ENCODE results near the gene SPECC1L. TPM values are rescaled to one million over a fixed set of nuclear protein-coding genes. Genes with fewer than 3 reads are reported as not detected.

Gene SPECC1L
- total RNA-seq, 2 donors from 2014 or later, result 39.6 to 63.2 TPM

DNA sequence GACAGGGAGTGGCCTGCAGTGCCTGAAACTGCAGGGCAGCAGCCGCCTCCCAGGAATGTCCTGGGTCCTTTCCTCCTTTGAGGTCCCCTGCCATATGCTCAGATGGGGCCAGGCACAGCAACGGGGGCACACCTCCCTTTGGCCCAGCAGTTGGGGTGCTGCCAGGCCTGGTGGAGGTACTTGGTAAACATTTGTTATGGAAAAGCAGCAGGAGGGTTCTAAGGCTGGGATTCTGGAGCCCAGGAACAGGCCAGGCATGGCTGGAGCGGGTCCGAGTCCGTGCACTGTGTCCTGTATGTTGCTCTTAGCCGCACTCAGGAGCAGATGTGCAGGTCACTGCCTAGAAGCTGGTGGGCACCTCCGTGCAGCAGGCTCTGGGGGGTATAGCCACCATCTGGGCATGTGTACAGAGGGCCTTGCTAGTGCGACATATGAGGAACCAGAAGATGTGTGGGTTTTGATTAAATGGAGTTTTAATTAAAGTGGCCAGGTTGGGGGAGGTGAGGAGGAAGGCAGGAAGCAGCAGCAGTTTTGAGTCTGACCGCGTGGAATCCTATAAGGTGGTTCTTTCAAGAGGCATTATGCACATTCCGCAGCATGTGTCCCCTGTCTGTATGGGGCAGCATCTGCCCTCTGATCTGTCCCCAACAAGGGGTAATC is 158.2 kb downstream of the SPECC1L start:
- H3K4me1 ChIP-seq (replicated peaks), result peaks cover 12% of the 10 kb centered on the region
- no peaks in the 10 kb centered on the region for H3K36me3 ChIP-seq
- H3K27ac ChIP-seq, result no peak overlapping the region
- 76% methylated on average over 11 of the region's 11 CpGs for WGBS
- DNase-seq (ENCODE audit: low spot score), result no peak
- H3K27me3 ChIP-seq (replicated peaks; ENCODE audit: insufficient read depth), result no peaks in the 10 kb centered on the region
- no peaks in the 10 kb centered on the region for H3K9me3 ChIP-seq
- no peak overlapping the region for H3K4me3 ChIP-seq
- TF ChIP-seq POLR2AphosphoS5 (IDR thresholded peaks at IDR 0.05) (no peak), POLR2A (IDR thresholded peaks at IDR 0.05) (no peak), CTCF (IDR thresholded peaks at IDR 0.05) (no peak)
- intact Hi-C loops (cut with DNase I), result loop anchor here (5.0 kb wide), 1 partner anchor 93 kb away; no protein-coding TSS in a partner anchor

DNA sequence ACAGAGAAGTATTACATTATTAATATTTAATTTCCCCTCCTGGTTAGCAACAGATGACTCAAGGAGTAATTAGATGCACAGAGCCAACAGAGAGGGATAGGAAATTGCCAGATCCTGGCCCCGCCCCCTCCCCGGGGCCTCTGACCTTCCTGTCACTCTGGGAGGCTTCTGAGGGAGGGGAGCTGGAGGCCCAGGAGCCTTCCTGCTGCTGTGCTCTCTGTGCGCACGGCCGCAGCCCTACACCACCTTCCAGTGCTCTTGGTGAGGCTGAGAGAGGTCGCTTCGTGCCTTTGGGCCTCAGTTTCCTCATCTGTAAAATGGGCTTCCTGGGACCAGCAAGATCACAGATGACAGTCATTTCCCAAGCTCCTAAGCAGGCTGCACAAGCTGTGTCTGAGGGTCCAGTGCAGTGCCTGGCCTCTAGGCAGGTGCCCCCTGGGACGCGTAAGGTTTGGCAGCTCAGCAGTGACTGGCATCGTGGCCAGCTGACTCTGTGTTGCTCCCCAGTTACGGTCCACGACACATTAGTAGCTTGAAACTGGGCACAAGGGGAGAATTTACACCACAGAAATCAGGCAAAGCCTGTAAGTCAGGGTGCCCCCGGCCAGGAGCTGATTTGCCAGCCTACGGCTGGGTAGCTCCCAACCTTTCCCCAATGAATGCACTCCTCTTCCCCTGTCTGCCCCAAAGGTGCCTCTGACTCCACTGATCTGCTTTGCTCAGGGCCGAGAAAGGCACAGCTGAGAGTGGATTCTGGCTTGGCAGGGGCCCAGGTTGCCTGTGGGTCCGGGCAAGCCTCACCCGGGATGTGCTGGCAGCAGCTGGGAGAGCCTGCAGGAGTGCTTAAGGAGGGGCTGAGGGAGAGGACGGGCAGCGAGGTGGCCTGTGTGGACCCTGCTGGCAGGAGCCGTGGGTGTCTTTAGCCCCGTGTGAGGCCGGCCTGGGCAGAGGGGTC is 159.1 kb downstream of the SPECC1L start:
- Histone ChIP-seq H3K4me3 (no peak overlapping the region), H3K27me3 (replicated peaks; ENCODE audit: insufficient read depth) (no peaks in the 10 kb centered on the region), H3K9me3 (no peaks in the 10 kb centered on the region), H3K36me3 (no peaks in the 10 kb centered on the region), H3K27ac (no peak overlapping the region), H3K4me1 (replicated peaks) (peaks cover 12% of the 10 kb centered on the region)
- DNase-seq (ENCODE audit: low spot score), result peak; percentile 63
- TF ChIP-seq CTCF (IDR thresholded peaks at IDR 0.05), result no peak
- TF ChIP-seq POLR2AphosphoS5 (IDR thresholded peaks at IDR 0.05), result no peak
- no peak for TF ChIP-seq POLR2A (IDR thresholded peaks at IDR 0.05)
- intact Hi-C loops (cut with DNase I), result loop anchor here (5.0 kb wide), 1 partner anchor 93 kb away; no protein-coding TSS in a partner anchor
- 54% methylated on average over 22 of the region's 22 CpGs for WGBS

DNA sequence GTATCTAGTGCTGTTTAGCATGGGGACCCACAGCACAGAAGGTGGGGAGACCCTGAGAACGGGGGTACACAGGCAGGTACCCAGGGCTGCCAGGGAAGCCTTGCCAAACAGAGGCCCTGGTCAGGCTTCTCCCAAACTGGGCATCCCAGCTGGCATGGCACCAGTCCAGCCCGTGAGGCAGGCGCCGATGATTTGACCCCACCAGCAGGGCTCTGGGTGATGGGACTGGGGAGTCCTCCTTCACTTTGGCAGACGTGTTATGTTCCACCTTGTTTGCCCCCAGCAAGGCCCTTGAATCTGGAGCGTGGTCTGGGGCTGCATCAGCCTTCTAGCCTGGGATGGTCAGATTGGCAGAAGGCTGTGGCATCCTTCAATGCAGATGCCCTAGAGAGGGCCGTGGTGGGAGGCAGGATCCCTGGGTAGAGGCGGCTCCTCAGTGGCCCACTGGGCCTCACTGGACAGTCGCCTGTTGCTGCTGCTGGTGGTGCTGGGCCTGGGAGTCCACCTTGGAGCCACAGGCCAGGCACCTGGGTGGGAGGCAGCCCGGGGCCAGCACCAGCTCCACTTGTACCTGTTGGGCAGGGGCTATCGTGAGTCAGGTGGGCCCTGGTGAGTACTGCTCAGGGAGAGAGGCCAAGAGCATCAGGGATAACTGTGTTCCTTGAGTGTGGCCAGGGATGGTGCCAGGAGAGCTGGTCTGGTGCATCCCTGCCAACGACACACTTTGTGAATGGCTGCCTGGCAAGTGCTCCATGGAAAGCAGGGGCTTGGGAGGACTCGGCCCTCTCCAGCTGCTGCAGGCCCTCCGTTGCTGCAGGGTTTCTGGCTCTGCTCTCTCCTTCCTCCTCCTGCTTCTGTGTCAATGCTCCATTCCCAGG is 160.0 kb downstream of the SPECC1L start:
- intact Hi-C loops (cut with DNase I), result no loop called here
- H3K4me3 ChIP-seq, result no peak overlapping the region
- no peak overlapping the region for H3K27ac ChIP-seq
- DNase-seq (ENCODE audit: low spot score), result no peak
- TF ChIP-seq POLR2A (IDR thresholded peaks at IDR 0.05) (no peak), POLR2AphosphoS5 (IDR thresholded peaks at IDR 0.05) (no peak), CTCF (IDR thresholded peaks at IDR 0.05) (no peak)
- H3K9me3 ChIP-seq, result no peaks in the 10 kb centered on the region
- H3K36me3 ChIP-seq, result no peaks in the 10 kb centered on the region
- H3K27me3 ChIP-seq (replicated peaks; ENCODE audit: insufficient read depth), result no peaks in the 10 kb centered on the region
- H3K4me1 ChIP-seq (replicated peaks), result peaks cover 12% of the 10 kb centered on the region
- WGBS, result 69% methylated on average over 13 of the region's 14 CpGs

DNA sequence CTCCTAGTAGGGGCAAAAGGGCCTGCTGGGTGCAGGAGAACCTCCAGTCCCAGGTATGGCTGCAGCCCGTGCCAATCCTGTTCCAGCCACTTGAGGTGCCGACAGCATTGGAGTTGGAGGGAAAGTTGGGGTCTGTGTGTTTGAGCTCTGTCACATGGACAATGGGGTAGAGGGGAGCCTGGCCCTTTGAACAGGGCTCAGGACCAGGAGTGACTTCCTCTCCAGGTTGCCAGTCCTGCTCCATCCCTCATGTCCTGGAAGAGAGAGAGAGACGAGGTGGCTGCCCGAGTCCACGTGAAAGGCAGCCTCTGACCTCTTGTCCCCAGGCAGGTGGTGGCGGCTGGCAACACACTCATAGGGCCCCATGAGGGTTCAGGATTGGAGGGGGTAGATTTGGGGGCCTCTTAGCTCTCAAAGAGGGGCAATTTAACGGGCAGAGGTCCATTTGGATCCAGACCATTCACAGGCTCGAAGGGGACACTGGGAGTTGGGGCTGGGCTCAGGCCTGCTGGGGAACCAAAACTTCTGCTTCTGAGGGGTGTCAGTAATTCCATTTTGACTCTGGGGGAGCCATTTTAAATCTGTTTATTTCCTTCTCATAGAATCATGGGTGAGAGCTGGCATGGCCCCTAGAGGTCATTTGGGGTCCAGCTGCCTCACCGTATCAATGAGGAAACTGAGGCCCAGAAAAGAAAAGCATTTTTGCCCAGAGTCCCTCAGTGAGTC is 160.8 kb downstream of the SPECC1L start:
- H3K4me1 ChIP-seq (replicated peaks), result peaks cover 12% of the 10 kb centered on the region
- intact Hi-C loops (cut with DNase I), result no loop called here
- no peak for DNase-seq (ENCODE audit: low spot score)
- H3K4me3 ChIP-seq, result no peak overlapping the region
- no peak overlapping the region for H3K27ac ChIP-seq
- 88% methylated on average over 9 of the region's 9 CpGs for WGBS
- TF ChIP-seq CTCF (IDR thresholded peaks at IDR 0.05) (no peak), POLR2AphosphoS5 (IDR thresholded peaks at IDR 0.05) (no peak), POLR2A (IDR thresholded peaks at IDR 0.05) (no peak)
- H3K36me3 ChIP-seq, result no peaks in the 10 kb centered on the region
- H3K9me3 ChIP-seq, result no peaks in the 10 kb centered on the region
- no peaks in the 10 kb centered on the region for H3K27me3 ChIP-seq (replicated peaks; ENCODE audit: insufficient read depth)

Data from prostate gland (tissue), 2 donors.